Activated naive CD4-positive, alpha-beta T cell treated with anti-CD3 and anti-CD28 coated beads, Interleukin-2, amount 50 U/mL, for 16 hours (primary cell): ENCODE results near the gene STYXL2.

ENCODE experiments used
- DNase-seq: peaks from one replicate; pipeline ENCODE4 v3.0.0-alpha.2; 2020

Gene STYXL2

DNA sequence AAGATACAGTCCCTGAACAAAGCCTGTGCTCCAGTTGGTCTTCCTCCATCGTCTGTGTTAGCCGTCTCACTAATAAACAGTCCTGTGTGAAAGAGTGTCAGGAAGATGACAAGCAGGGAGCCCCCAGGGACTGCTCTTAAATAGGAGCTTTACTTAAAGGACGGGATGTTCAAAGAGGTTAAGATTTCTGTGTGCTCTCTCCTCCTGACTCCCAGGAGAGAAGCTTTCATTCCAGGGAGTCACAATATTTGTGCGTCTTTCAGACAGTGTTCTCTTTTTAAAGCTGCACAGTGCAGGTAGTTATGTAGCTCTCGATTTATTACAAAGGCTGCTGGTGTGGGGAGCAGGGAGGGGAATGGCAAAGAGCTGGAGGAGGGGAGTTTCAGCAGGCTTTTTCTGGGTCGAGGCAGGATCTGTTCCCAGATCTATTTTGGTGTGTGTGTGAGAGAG, 43.5 kb downstream of the STYXL2 start:
- DNase-seq, result no peak

DNA sequence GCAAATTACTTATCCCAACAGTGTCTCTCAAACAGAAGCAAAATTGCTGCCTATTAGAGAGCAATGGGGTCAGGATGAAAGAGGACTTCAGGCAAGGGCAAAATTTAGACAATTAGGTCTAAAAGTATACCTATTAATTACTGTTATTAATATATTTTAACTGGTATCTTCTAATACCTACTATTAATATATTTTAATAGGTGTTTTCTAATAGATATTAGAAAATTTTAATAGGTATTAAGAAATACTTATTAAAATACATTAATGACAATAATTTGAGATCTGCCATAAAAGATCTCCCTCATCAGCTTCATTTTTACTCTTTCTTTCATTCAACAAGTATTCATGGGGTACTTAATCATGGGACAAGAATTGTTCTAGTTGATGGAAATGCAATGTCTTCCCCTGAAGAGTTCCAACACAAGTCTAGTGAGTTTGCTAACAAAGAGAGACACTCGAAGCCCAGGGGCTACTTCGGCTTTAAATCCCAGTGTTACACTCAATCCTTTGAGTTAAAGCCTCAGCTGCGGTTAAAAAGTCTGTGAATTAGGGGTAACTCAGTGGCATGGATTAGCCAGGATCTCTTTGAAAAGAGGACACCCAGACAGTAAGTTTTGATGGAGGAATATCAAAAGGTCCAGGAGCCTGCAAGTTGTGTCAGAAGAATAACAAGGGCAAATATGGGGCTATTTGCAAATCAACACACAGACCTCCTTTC, 44.1 kb downstream of the STYXL2 start:
- DNase-seq, result no peak

- no peak for DNase-seq
These were observed 44.8 kb downstream of the STYXL2 start for GRCh38 chr1:167138703-167139102.

- DNase-seq, result no peak
These were observed 48.1 kb downstream of the STYXL2 start for GRCh38 chr1:167141963-167142362.
